Kidney (tissue), 14 donors: ENCODE data around the gene GNB1L. TPM values are rescaled to one million over a fixed set of nuclear protein-coding genes. Genes with fewer than 3 reads are reported as not detected.

ENCODE experiments used
- DNase-seq, 5 donors: peaks; one replicate each; pipeline ENCODE4 v3.0.0-alpha.2; 2013 to 2020
- FAIRE-seq: peaks from 2 replicates; lab custom pipeline; 2012; peaks lifted over from hg19 to GRCh38; lab: Jason Lieb, UNC
- H3K27ac ChIP-seq, 2 donors: one replicate each; pipeline ENCODE4 v1.7.0; 2013; ENCODE audit warnings: low read depth in 2 of 2, low read length in 2 of 2, inconsistent platforms in 1 of 2
- H3K27me3 ChIP-seq: one replicate; pipeline ENCODE4 v1.7.1; 2013; ENCODE audit warnings: low read length, inconsistent platforms; ENCODE audit not compliant: control insufficient read depth, insufficient read depth
- H3K36me3 ChIP-seq, 3 donors: one replicate each; pipeline versions ENCODE4 v1.7.0 to v1.7.1; 2013; ENCODE audit warnings: low read length in 3 of 3, control low read depth in 1 of 3, inconsistent platforms in 1 of 3; ENCODE audit not compliant: insufficient read depth in 3 of 3, control insufficient read depth in 2 of 3
- H3K4me1 ChIP-seq, 3 donors: one replicate each; pipeline versions ENCODE4 v1.7.0 to v1.7.1; 2013; ENCODE audit warnings: low read length in 3 of 3, inconsistent platforms in 1 of 3, low read depth in 1 of 3; ENCODE audit not compliant: control insufficient read depth in 2 of 3, insufficient read depth in 2 of 3
- H3K4me3 ChIP-seq, 3 donors: one replicate each; pipeline versions ENCODE4 v1.7.0 to v1.8.1; 2013; ENCODE audit warnings: low read length in 3 of 3, control low read depth in 1 of 3, inconsistent platforms in 1 of 3
- H3K9ac ChIP-seq, 3 donors: one replicate each; pipeline versions ENCODE4 v1.7.0 to v1.7.1; 2013; ENCODE audit warnings: low read length in 3 of 3, control low read depth in 1 of 3, inconsistent platforms in 1 of 3
- H3K9me3 ChIP-seq, 3 donors: one replicate each; pipeline versions ENCODE4 v1.7.0 to v1.7.1; 2013; ENCODE audit warnings: low read length in 3 of 3, control low read depth in 1 of 3, inconsistent platforms in 1 of 3; ENCODE audit not compliant: control insufficient read depth in 2 of 3, insufficient read depth in 1 of 3
- intact Hi-C: fragments of 100-400 bp; cut with DNase I; formaldehyde crosslinking; loops from one replicate; pipeline ENCODE4 v1.11.1; 2022
- polyA plus RNA-seq: library from polyadenylated mRNA; stranded (reverse); fragments of 350-450 nt; fragmentation: Illumina TruSeq; extraction: RNeasy Lipid Tissue Mini Kit (QIAGEN cat#74804); gene quantifications from one replicate; pipeline ENCODE4 v1.2.3, GENCODE V29; 2014; ENCODE audit warnings: low read depth, low replicate concordance; ENCODE audit not compliant: insufficient read depth
- total RNA-seq: library from RNA; stranded (reverse); fragmentation: NEBNext Ultra II Directional; extraction: Animal tissue kit (Norgen Biotek cat#: 25700); gene quantifications from one replicate; pipeline ENCODE4 v1.2.1, GENCODE V29; 2021
- TF ChIP-seq, protein P1 (sequence below): IDR thresholded peaks from 3 replicates; pipeline ENCODE4 v1.5.1; 2012; ENCODE audit warnings: mild to moderate bottlenecking, moderate library complexity, borderline replicate concordance; ENCODE audit not compliant: insufficient read depth; ENCODE audit errors: extremely low read depth
- donor health status: control.
- donor health status: control.
- donor health status: control.
- donor health status: control.
- donor health status: control.
- donor health status: DM: yes; HTN: yes; CAD: no.
- donor health status: Normal renal cell carcinoma (clear cell type).

GNB1L gene
- total and polyA plus RNA-seq, 2 donors from 2014 or later = 4.0 to 4.4 TPM

DNA sequence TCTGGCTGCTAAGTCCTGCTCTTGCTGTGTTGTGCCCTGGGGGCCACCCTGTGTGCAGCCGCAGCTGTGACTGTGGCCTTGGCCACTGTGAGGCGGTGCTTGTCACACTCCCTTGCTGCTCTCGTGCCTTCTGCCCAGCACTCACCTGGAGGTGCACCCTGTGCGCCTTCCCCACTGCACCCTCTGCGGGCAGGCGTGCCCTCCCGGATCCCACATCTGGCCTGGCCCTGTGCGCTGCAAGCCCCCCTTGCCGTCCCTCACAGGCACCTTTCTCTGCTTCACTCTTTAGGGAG, 66.9 kb downstream of the GNB1L start:
- H3K4me3 ChIP-seq = no peak overlapping the region
- FAIRE-seq (no peak), DNase-seq (peak in 2 of 5 donors; percentile 28 to 50)
- intact Hi-C loops = no loop called here
- H3K4me1 ChIP-seq = no peaks in the 10 kb centered on the region
- no peak overlapping the region for H3K9ac ChIP-seq
- H3K27ac ChIP-seq = no peak overlapping the region
- H3K36me3 ChIP-seq = no peaks in the 10 kb centered on the region
- H3K9me3 ChIP-seq = no peaks in the 10 kb centered on the region
- TF ChIP-seq, protein P1, sequence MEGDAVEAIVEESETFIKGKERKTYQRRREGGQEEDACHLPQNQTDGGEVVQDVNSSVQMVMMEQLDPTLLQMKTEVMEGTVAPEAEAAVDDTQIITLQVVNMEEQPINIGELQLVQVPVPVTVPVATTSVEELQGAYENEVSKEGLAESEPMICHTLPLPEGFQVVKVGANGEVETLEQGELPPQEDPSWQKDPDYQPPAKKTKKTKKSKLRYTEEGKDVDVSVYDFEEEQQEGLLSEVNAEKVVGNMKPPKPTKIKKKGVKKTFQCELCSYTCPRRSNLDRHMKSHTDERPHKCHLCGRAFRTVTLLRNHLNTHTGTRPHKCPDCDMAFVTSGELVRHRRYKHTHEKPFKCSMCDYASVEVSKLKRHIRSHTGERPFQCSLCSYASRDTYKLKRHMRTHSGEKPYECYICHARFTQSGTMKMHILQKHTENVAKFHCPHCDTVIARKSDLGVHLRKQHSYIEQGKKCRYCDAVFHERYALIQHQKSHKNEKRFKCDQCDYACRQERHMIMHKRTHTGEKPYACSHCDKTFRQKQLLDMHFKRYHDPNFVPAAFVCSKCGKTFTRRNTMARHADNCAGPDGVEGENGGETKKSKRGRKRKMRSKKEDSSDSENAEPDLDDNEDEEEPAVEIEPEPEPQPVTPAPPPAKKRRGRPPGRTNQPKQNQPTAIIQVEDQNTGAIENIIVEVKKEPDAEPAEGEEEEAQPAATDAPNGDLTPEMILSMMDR = no peak
- H3K27me3 ChIP-seq = no peaks in the 10 kb centered on the region

DNA sequence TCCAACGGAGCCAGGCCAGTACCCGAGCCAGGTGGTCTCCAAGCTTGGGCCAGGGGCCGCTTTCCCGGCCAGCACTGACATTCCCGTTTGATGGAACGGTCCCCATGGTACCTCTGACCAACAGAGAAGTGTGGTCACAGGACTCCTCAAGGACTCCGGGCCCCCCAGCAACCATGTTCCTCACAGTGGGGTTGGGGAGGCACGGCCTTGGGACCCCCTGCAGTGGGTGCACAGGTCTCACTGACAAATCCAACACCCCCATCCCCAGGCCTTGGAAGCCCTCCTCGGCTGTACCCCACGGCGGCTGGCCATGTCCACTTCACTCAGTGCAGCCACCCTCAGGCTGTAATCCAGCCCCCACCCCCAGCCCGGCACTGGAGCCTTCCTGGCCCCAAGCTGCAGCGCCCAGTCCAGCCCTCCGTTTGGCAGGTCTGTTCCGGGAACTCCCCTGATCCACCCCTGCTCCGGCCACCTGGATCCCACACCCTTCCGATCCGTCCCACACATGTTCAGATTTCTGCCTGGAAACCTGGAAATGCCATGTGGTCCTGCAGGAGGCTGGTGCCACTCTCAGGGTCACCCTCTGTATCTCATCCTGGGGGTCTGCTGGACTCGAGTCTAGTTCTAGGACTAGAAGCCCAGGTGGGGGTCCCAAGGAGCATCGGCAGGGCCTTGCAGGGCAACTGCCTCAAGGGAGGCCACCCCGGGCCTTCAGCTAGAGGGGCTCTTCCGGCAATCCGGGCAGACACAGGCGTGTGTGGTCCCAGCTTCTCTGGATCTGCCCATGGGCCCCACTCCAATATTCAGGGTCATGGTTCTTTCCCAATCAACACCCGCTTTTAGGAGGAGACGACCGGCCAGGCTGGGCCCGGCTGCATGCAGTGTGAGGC, 67.5 kb downstream of the GNB1L start:
- Histone ChIP-seq H3K27ac (no peak overlapping the region), H3K4me1 (no peaks in the 10 kb centered on the region), H3K36me3 (no peaks in the 10 kb centered on the region), H3K4me3 (no peak overlapping the region), H3K9me3 (no peaks in the 10 kb centered on the region), H3K27me3 (no peaks in the 10 kb centered on the region), H3K9ac (no peak overlapping the region)
- FAIRE-seq (no peak), DNase-seq (peak in 2 of 5 donors; percentile 30 to 65)
- intact Hi-C loops = no loop called here
- TF ChIP-seq, protein P1 = no peak

DNA sequence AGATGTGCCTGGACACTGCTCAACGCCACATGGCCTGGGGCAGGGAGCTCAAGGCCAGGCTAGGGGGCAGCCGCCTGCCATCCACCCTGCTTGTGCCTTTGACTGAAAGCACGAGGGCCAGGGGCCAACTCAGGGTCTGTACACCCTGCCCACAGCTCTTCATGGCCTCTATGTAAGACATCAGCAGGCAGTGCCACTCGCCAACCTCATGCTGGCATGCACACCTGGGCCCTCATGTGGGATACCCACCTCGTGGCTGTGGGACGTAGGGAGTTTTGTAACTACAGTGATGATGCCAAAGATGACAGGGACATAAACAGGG, 68.4 kb downstream of the GNB1L start:
- DNase-seq (no peak), FAIRE-seq (no peak)
- no peak overlapping the region for H3K9ac ChIP-seq
- H3K4me1 ChIP-seq = no peaks in the 10 kb centered on the region
- intact Hi-C loops = no loop called here
- H3K4me3 ChIP-seq = no peak overlapping the region
- H3K36me3 ChIP-seq = no peaks in the 10 kb centered on the region
- no peak overlapping the region for H3K27ac ChIP-seq
- H3K9me3 ChIP-seq = no peaks in the 10 kb centered on the region
- H3K27me3 ChIP-seq = no peaks in the 10 kb centered on the region
- TF ChIP-seq, protein P1 = no peak
